NCI-H774 (cell line): ENCODE results near the gene ISG15.
A peak's percentile ranks its signal among the peaks of the same experiment; 100 is the strongest.
"Not testable (repeated sequence)": the region's sequence is repeated elsewhere in the genome, so short reads cannot be mapped to it uniquely, and the experiment has no call there.

Experiments
- DNase-seq: peaks from one replicate; lab custom pipeline; 2025; lab: John Stamatoyannopoulos, UW

Gene ISG15

GRCh38 chr1:1030867-1031658 lies 17.8 kb downstream of the ISG15 start:
- not testable (repeated sequence) for DNase-seq

GRCh38 chr1:1031659-1032235 lies 18.4 kb downstream of the ISG15 start:
- no peak for DNase-seq

DNA sequence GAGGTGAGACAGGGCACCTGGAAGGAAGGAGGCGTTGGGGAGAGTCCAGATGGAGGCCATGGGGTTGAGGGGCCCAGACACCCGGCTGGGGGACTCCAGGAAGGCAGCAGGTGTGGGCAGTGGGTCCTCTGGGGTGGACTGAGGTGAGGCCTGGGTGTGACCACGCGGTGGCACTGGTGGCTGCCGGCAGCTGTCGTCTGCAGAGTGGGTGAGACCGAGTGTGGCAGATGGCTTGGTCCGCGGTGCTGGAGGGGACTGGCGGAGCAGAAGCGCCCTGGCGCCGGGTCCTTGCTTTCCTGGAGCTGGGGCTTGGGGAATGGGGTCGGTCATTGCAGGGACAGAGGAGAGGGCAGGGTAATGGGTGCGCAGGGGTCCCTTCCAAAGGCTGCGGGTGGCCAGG lies 19.1 kb downstream of the ISG15 start:
- DNase-seq = no peak

- DNase-seq = peak; percentile 68
Observed at GRCh38 chr1:1033009-1033587, 19.8 kb downstream of the ISG15 start.

DNA sequence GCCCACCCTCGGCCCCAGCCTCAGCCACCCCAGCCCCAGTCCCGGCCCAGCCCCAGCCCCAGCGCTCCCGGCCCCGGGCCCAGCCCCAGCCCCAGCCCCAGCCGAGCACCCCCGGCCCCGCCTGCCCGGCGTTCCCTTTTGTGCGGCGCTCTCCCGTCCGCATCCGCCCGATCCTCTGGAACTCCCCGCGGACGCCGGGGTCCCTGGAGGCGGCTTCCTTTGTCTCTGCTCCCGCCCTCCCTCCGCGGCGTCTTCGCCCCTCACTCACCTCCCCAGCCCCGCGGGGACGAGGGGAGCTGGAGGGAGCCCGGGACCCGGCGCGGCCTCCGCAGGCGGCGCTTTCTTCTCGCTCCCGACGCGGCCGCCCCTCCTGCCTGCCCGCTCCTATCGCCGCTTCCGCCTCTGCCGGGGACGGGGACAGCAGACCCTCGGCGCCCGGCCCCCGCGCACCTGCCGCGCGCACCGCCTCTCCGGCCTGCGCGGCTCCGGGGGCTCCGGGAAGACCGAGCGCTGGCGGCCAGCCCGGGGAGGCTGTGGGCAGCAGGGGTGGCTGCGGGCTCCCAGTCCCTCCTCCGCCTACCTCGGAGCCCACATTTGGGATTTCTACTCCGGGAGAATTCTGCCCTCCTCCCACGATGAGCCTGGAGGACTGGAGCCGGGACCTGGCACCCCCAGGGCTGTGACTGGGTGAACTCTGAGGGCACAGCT lies 20.6 kb downstream of the ISG15 start:
- DNase-seq = no peak

DNA sequence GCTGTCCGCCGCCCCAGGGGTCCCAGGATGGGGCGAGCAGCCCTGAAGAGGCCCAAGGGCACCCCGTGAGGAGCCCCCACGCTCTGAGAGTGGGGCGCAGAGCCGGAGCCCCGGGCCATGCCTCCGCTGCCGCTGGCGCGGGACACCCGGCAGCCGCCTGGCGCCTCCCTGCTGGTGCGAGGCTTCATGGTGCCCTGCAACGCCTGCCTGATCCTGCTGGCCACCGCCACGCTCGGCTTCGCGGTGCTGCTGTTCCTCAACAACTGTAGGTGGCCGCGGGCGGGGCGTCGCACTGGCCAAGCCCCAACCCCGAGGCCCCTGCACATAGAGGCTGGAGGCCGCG lies 21.1 kb downstream of the ISG15 start:
- no peak for DNase-seq

DNA sequence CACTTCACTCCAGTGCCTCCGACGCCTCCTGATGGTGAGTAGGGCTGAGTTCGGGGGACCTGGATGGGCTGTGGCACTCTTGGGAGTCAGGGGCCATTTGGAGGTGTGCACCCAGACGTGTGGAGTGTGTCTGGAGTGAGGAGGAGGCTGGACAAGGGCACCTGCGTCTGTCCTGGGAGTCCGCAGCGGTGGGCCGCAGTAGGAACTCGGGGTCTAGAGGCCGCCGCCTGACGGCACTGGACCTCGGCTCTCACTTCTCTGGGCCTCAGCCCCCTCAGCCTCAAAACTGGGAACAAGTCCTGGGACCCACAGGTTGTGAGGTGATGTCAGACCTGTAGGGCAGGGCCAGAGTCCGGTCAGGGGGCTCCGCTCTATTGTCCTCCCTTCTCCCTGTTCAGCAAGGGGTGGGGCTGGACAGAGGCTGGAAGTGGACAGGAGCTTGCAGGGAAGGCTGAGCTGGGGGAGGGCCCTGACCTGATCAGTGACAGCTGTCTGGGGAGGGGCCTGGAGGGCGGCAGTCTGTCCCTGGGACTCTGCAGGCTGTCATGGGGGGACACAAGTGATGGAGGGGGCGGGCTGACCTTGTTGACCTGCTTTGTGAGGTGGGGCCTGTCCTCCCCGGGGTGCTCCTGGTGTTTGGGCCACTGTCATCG lies 22.1 kb downstream of the ISG15 start:
- no peak for DNase-seq

DNA sequence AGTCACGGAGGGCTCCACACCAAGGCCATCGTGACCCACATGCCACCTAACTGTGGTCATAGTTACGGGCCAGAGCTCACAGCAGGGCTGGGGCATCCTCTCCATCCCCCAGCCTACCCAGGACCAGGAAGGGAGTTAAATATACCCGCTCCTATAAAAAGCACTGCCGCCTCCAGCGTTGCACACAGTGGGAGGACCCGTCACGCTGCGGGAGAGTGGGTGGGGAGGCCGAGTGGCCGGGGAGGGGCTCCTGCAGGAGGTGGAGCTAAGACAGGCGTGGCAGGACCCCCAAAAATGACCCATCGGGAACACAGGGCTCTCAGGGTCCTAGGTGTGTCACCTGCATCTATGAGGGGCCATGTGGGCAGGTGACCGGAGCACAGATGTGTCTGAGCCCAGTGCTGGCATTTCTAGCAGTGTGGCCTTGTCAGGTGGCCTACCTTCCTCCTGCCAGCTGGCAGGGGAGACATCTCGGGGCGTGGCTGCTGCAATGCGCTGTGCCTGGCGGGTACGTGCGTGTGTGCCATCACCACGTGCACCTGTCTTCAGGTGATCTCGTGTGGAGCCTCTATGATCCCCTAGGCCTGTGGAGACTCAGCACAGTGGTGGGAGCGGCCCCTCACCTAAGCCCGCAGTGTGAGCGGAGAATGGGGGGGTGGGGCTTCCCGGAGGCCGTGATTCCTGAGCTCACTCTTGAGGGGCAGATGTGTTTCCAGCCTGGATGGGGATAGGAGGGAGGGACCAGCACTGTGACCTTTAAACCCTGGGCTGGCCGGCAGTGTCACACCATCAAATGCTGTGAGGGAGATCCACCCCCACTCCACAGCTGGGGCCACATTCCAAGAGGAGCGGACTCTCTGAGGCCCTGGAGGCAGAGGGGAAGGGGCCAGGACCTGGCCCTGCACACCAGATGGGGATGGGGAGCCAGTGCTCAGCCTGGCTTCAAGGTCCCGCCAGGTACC lies 24.4 kb downstream of the ISG15 start:
- DNase-seq = no peak

GRCh38 chr1:1038694-1039093 lies 25.4 kb downstream of the ISG15 start:
- no peak for DNase-seq

DNA sequence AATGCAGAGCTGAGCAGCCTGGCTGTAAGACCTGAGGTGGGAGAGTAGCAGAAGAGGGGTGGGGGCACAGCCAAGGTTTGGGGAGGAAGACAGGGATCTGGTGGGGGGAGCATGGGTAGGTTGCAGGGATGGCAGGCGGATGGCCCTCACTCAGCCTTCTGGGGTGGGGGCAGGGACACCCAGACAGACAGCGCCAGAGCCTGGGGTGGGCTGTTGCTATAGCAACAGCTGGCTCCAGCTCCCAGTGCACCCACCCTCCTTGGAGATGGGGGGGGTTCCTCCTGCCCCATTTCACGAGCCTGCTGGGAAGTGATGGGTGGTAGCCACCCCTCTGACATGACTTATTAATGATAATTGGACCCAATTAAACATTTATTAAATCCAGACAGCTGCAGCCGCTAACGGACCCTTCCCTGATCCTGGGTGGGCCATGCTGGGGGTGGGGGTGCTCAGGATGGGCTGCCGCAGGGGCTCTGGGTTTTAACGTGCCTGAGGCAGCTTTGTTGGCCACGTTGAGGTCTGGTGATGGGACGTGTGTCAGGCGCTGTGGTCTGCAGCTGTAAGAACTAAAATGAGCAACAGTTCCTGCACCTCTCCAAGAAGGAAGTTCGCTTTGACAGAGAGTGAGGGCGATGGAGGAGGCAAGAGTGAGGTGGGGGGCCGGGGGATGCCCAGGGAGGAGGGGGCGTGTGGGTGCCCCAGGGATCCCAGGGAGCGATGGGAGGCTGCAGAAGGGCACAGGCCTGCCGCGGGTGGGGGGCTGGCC lies 26.0 kb downstream of the ISG15 start:
- DNase-seq = no peak

DNA sequence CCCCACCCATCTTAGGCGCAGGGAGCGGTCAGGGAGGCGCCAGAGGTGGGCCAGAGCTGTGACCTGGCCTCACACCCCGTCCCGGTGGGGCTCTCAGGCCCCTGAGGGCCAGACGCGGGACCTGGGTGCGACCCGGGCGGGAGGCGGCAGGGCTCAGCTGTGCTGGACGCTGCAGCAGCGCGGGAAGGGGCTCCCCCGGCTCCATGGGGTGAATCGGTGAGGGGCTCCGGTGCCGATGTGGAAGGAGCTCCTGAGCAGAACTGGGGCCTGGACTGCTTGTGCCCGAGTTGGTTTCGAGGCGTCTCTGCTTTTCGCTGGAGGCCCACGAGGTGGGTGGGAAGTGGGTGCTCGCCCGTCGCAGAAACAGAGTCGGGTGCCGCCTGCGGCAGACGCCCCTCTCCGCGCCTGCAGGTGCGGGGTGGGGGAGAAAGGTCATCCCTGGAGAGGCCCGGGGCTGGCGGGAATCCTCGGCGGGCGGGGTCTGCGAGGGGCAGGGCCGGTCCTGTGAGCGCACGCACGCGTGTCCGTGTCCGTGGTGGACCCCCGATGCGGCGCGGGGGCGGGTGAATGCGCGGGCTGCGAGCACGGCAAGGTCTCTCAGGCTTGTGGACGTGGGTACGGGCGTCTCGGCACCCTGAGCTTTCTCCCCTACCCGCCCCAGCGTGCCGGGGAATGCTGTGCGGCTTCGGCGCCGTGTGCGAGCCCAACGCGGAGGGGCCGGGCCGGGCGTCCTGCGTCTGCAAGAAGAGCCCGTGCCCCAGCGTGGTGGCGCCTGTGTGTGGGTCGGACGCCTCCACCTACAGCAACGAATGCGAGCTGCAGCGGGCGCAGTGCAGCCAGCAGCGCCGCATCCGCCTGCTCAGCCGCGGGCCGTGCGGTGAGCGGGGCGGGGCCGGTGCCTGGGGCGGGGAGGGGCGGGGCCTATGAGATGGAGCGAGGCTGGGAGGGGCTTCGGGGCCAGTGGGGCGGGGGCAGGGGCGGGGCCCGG lies 27.0 kb downstream of the ISG15 start:
- DNase-seq = peak; percentile 30

GRCh38 chr1:1041092-1041523 lies 27.8 kb downstream of the ISG15 start:
- DNase-seq = no peak

GRCh38 chr1:1041873-1042272 lies 28.6 kb downstream of the ISG15 start:
- DNase-seq = no peak

DNA sequence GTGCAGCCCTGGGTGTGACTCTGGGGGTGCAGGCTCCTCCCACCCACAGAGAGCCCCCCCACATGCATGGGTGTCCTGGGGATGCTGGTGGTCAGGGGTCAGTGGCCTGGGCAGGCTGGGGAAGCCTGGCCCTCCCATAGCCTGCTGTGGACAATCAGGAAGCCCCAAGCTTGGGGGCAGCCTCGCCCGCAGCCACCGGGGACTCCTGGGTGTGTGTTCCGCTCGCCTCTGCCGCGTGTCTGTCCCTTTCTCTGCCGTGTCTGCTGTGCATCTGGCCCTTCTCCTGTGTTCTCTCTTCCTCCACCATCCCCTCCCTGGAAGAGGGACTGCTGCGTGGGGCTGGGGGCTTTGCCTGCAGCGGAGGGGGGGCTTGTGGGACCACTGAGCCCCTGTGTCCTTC lies 29.5 kb downstream of the ISG15 start:
- DNase-seq = no peak

GRCh38 chr1:1043411-1043810 lies 30.1 kb downstream of the ISG15 start:
- DNase-seq = no peak

DNA sequence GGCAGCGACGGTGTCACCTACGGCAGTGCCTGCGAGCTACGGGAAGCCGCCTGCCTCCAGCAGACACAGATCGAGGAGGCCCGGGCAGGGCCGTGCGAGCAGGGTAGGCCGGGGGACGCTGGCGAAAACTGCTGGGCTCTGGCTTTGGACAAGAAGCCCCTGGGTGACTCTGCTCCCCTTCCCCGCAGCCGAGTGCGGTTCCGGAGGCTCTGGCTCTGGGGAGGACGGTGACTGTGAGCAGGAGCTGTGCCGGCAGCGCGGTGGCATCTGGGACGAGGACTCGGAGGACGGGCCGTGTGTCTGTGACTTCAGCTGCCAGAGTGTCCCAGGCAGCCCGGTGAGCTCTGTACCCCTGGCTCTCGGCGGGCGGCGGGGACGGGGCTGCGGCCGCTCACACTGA lies 30.6 kb downstream of the ISG15 start:
- no peak for DNase-seq

DNA sequence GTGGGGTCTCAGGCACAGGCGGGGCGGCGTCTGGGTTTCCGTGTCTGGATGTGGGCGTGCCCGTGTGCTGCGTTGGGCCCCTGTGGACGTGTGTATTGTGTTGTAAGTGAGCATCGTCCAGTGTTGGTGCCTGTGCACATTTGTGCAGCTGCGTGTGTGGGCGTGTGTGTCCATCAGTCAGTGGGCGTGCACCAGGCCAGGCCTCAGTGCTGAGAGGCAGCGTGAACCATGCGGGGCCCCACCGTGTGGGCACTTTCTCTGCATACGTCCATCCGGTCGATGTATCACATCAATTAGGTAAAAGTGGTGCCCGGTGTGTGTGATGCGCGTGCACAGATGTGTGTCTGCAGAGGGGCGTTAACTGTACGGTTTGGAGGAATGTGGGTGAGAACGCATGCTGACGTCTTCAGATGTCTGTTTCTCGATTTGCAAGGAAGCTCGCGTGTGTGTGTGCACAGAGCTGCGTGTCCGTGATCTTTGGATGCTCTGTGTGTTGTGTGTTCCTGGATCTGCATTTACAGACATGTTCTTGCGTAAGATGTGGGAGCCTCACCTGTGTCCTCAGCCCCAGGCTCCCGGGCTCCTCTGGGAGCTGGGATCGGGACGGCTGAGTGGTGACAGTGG lies 31.3 kb downstream of the ISG15 start:
- no peak for DNase-seq

GRCh38 chr1:1045129-1045528 lies 31.8 kb downstream of the ISG15 start:
- no peak for DNase-seq

DNA sequence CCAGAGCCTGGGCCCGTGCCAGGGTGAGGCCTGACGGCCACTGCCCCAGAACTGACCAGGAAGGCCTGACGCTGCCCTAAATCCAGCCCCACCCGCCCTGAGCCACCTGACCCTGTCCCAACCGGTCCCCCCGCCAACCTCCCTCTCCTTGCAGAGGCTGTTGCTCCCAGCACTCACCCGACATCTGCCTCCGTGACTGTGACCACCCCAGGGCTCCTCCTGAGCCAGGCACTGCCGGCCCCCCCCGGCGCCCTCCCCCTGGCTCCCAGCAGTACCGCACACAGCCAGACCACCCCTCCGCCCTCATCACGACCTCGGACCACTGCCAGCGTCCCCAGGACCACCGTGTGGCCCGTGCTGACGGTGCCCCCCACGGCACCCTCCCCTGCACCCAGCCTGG lies 32.9 kb downstream of the ISG15 start:
- no peak for DNase-seq
